ENCODE data around the gene ADORA3.
A peak's percentile ranks its signal among the peaks of the same experiment; 100 is the strongest.
"Not testable (repeated sequence)": the region's sequence is repeated elsewhere in the genome, so short reads cannot be mapped to it uniquely, and the experiment has no call there.

ADORA3 gene

GRCh38 chr1:111503585-111504060, at the start of gene ADORA3, which contains the start of gene TMIGD3:
Gene ADORA3, minus strand, starts transcription at chr1:111503633. Its CDS starts 279 bp downstream, at chr1:111503354.
Gene TMIGD3, minus strand, starts transcription at chr1:111503633. Its CDS starts 279 bp downstream, at chr1:111503354.
- no peak for DNase-seq

GRCh38 chr1:111553196-111553595, 49.8 kb upstream of the ADORA3 start:
- DNase-seq: no peak

GRCh38 chr1:111552587-111552986, 49.2 kb upstream of the ADORA3 start:
- DNase-seq: no peak

- DNase-seq: no peak
These were observed 48.4 kb upstream of the ADORA3 start for GRCh38 chr1:111551623-111552411.

GRCh38 chr1:111547786-111548185, 44.4 kb upstream of the ADORA3 start:
- DNase-seq: not testable (repeated sequence)

GRCh38 chr1:111542187-111542586, 38.8 kb upstream of the ADORA3 start:
- no peak for DNase-seq

GRCh38 chr1:111541721-111542120, 38.3 kb upstream of the ADORA3 start:
- DNase-seq: no peak

GRCh38 chr1:111540928-111541327, 37.5 kb upstream of the ADORA3 start:
- DNase-seq: no peak

- no peak for DNase-seq
These were observed 35.1 kb upstream of the ADORA3 start for GRCh38 chr1:111538343-111539025.

- DNase-seq: no peak
These were observed 32.1 kb upstream of the ADORA3 start for GRCh38 chr1:111535256-111536191.

GRCh38 chr1:111520053-111520452, 16.6 kb upstream of the ADORA3 start:
- no peak for DNase-seq

GRCh38 chr1:111517469-111518225, 14.2 kb upstream of the ADORA3 start:
- no peak for DNase-seq

GRCh38 chr1:111516005-111516535, 12.6 kb upstream of the ADORA3 start:
- peak; percentile 27 for DNase-seq

- no peak for DNase-seq
These were observed 12.0 kb upstream of the ADORA3 start for GRCh38 chr1:111515291-111516004.

- no peak for DNase-seq
These were observed 10.1 kb upstream of the ADORA3 start for GRCh38 chr1:111513410-111514020.

GRCh38 chr1:111512931-111513330, 9.5 kb upstream of the ADORA3 start:
- DNase-seq: no peak

GRCh38 chr1:111512132-111512889, 8.9 kb upstream of the ADORA3 start:
- DNase-seq: no peak

- no peak for DNase-seq
These were observed 7.9 kb upstream of the ADORA3 start for GRCh38 chr1:111511370-111511769.

- no peak for DNase-seq
These were observed 6.6 kb upstream of the ADORA3 start for GRCh38 chr1:111509997-111510375.
